CD14-positive monocyte (primary cell): Measurements from ENCODE around the gene DOK6. TPM values are rescaled to one million over a fixed set of nuclear protein-coding genes. Genes with fewer than 3 reads are reported as not detected.

Experiments
- DNase-seq, 3 donors: peaks; one replicate each; pipeline ENCODE4 v3.0.0-alpha.2; 2011 to 2022
- H2AFZ ChIP-seq: 2 replicates; pipeline ENCODE4 v1.6.0; 2012; ENCODE audit warnings: mild to moderate bottlenecking, low read depth, low read length, inconsistent platforms; ENCODE audit not compliant: insufficient read depth, poor library complexity, severe bottlenecking
- H3K27ac ChIP-seq, 2 donors: 1 replicate in 1 of 2; 2 replicates in 1 of 2; pipeline ENCODE4 v1.5.1; 2012 to 2013; ENCODE audit warnings: low read length in 2 of 2, control low read depth in 1 of 2, inconsistent platforms in 1 of 2, low read depth in 1 of 2, mild to moderate bottlenecking in 1 of 2
- H3K27me3 ChIP-seq, 2 donors: one replicate each; pipeline versions ENCODE4 v1.6.0 to v1.6.1; 2011 to 2013; ENCODE audit warnings: low read length in 2 of 2; ENCODE audit not compliant: control insufficient read depth in 2 of 2, insufficient read depth in 2 of 2
- H3K36me3 ChIP-seq, 2 donors: replicated peaks in 1 of 2; 1 replicate in 1 of 2; 2 replicates in 1 of 2; pipeline versions ENCODE4 v1.5.1 to v1.6.1; 2012 to 2013; ENCODE audit warnings: low read length in 2 of 2, control low read depth in 1 of 2, inconsistent platforms in 1 of 2, mild to moderate bottlenecking in 1 of 2; ENCODE audit not compliant: insufficient read depth in 2 of 2, control insufficient read depth in 1 of 2
- H3K4me1 ChIP-seq, 2 donors: 1 replicate in 1 of 2; 2 replicates in 1 of 2; pipeline versions ENCODE4 v1.5.1 to v1.6.1; 2012 to 2013; ENCODE audit warnings: low read length in 2 of 2, control low read depth in 1 of 2, inconsistent platforms in 1 of 2, mild to moderate bottlenecking in 1 of 2, moderate library complexity in 1 of 2; ENCODE audit not compliant: insufficient read depth in 2 of 2, control insufficient read depth in 1 of 2
- H3K4me2 ChIP-seq: replicated peaks from 2 replicates; pipeline ENCODE3; 2012; ENCODE audit warnings: low read length, moderate library complexity, mild to moderate bottlenecking; ENCODE audit not compliant: poor library complexity, severe bottlenecking; ENCODE audit errors: extremely low read depth
- H3K4me3 ChIP-seq, 3 experiments: fragments of 200-600 bp in 1 of 3; sonication (generic) in 1 of 3; replicated peaks in 1 of 3; 1 replicate in 2 of 3; 2 replicates in 1 of 3; pipeline ENCODE4 v1.5.1; 2011 to 2013; ENCODE audit warnings: low read length in 3 of 3, mild to moderate bottlenecking in 3 of 3, control low read depth in 2 of 3, low read depth in 2 of 3, inconsistent platforms in 1 of 3, moderate library complexity in 1 of 3
- H3K79me2 ChIP-seq: 2 replicates; pipeline ENCODE4 v1.6.0; 2012; ENCODE audit warnings: mild to moderate bottlenecking, control low read depth, inconsistent platforms, low read length, moderate library complexity; ENCODE audit not compliant: insufficient read depth
- H3K9ac ChIP-seq: 2 replicates; pipeline ENCODE4 v1.6.0; 2017; ENCODE audit warnings: low read length, mild to moderate bottlenecking; ENCODE audit not compliant: insufficient read depth, poor library complexity, severe bottlenecking
- H3K9me3 ChIP-seq, 2 donors: replicated peaks in 1 of 2; 1 replicate in 1 of 2; 2 replicates in 1 of 2; pipeline versions ENCODE4 v1.5.1 to v1.6.1; 2012 to 2013; ENCODE audit warnings: low read length in 2 of 2, control low read depth in 1 of 2; ENCODE audit not compliant: control insufficient read depth in 1 of 2, insufficient read depth in 1 of 2
- H4K20me1 ChIP-seq: 2 replicates; pipeline ENCODE4 v1.6.0; 2012; ENCODE audit warnings: mild to moderate bottlenecking, low read length, control low read depth, moderate library complexity; ENCODE audit not compliant: insufficient read depth
- H3K27ac Mint-ChIP-seq, 7 donors: one replicate each; pipeline ENCODE4 v1.8.0; 2020; ENCODE audit warnings: mild to moderate bottlenecking in 7 of 7, mixed read lengths in 7 of 7, moderate library complexity in 6 of 7, inconsistent platforms in 2 of 7
- H3K27me3 Mint-ChIP-seq, 3 donors: one replicate each; pipeline ENCODE4 v1.8.0; 2021 to 2022; ENCODE audit warnings: low read depth in 3 of 3, mild to moderate bottlenecking in 3 of 3, mixed read lengths in 3 of 3, moderate library complexity in 3 of 3, inconsistent platforms in 1 of 3
- H3K36me3 Mint-ChIP-seq, 2 donors: one replicate each; pipeline ENCODE4 v1.8.0; 2020; ENCODE audit warnings: mixed read lengths in 2 of 2, inconsistent platforms in 1 of 2, mild to moderate bottlenecking in 1 of 2
- H3K4me1 Mint-ChIP-seq: one replicate; pipeline ENCODE4 v1.8.0; 2020; ENCODE audit warnings: mild to moderate bottlenecking, mixed read lengths
- H3K4me3 Mint-ChIP-seq, 2 donors: one replicate each; pipeline ENCODE4 v1.8.0; 2020; ENCODE audit warnings: mild to moderate bottlenecking in 2 of 2, mixed read lengths in 2 of 2, moderate library complexity in 1 of 2
- H3K9me3 Mint-ChIP-seq, 7 donors: one replicate each; pipeline ENCODE4 v1.8.0; 2020 to 2022; ENCODE audit warnings: mixed read lengths in 7 of 7, mild to moderate bottlenecking in 6 of 7, moderate library complexity in 6 of 7, inconsistent platforms in 2 of 7
- CTCF ChIP-seq: fragments of 200-600 bp; IDR thresholded peaks from one replicate; pipeline ENCODE4 v1.8.0; 2022; ENCODE audit warnings: antibody characterized with exemption, mild to moderate bottlenecking
- whole genome bisulfite sequencing: methylation state at CpG from one replicate; pipeline ENCODE4 v1.1.5; 2013; ENCODE audit warnings: missing lambda C conversion rate; ENCODE audit not compliant: insufficient coverage; 5-methylcytosine and 5-hydroxymethylcytosine counted together
- intact Hi-C, 2 donors: fragments of 100-400 bp; cut with micrococcal nuclease; formaldehyde crosslinking; loops; one replicate each; pipeline versions ENCODE4 v1.15.0 to v1.15.1; 2023
- polyA plus RNA-seq, 3 donors: library from polyadenylated mRNA; depleted of rRNA in 1 of 3; unstranded in 2 of 3; stranded (reverse) in 1 of 3; fragments of 300-500 nt in 2 of 3; fragments of >200 nt in 1 of 3; fragmentation: Illumina TruSeq in 2 of 3; gene quantifications; 1 replicate in 2 of 3; 2 replicates in 1 of 3; pipeline ENCODE4 v1.2.3, GENCODE V29; 2012 to 2021

Gene DOK6
- polyA plus RNA-seq, 3 donors, result not detected

GRCh38 chr18:69674966-69675365 lies 274.3 kb downstream of the DOK6 start:
- Mint-ChIP-seq H3K9me3 (peaks cover 0 to 8% (median 0%) of the 10 kb centered on the region in 7 donors), H3K27me3 (peaks cover 0 to 1% (median 0%) of the 10 kb centered on the region in 3 donors), H3K4me3 (no peak overlapping the region), H3K36me3 (no peaks in the 10 kb centered on the region), H3K4me1 (no peaks in the 10 kb centered on the region), H3K27ac (no peak overlapping the region)
- Histone ChIP-seq H3K4me2 (no peak overlapping the region), H3K27ac (no peak overlapping the region), H3K27me3 (no peaks in the 10 kb centered on the region), H3K4me1 (no peaks in the 10 kb centered on the region), H3K9ac (no peak overlapping the region), H3K36me3 (no peaks in the 10 kb centered on the region), H3K79me2 (no peaks in the 10 kb centered on the region), H2AFZ (no peak overlapping the region), H3K4me3 (no peak overlapping the region), H4K20me1 (no peaks in the 10 kb centered on the region), H3K9me3 (no peaks in the 10 kb centered on the region)
- TF ChIP-seq CTCF, result no peak
- WGBS, result no CpG with 5 or more reads among the region's 2 CpGs
- intact Hi-C loops, result no loop called here
- no peak for DNase-seq

GRCh38 chr18:69677595-69677994 lies 276.9 kb downstream of the DOK6 start:
- Histone ChIP-seq H3K79me2 (no peaks in the 10 kb centered on the region), H3K4me2 (no peak overlapping the region), H3K36me3 (no peaks in the 10 kb centered on the region), H3K27me3 (no peaks in the 10 kb centered on the region), H4K20me1 (no peaks in the 10 kb centered on the region), H3K27ac (no peak overlapping the region), H3K4me3 (no peak overlapping the region), H3K9ac (no peak overlapping the region), H2AFZ (no peak overlapping the region), H3K9me3 (no peaks in the 10 kb centered on the region), H3K4me1 (no peaks in the 10 kb centered on the region)
- intact Hi-C loops, result no loop called here
- Mint-ChIP-seq H3K4me3 (no peak overlapping the region), H3K27me3 (peaks cover 0 to 1% (median 0%) of the 10 kb centered on the region in 3 donors), H3K9me3 (peaks cover 0 to 6% (median 0%) of the 10 kb centered on the region in 7 donors), H3K27ac (no peak overlapping the region), H3K4me1 (no peaks in the 10 kb centered on the region), H3K36me3 (no peaks in the 10 kb centered on the region)
- no peak for TF ChIP-seq CTCF
- 75% methylated on average over 2 of the region's 6 CpGs for WGBS
- DNase-seq, result no peak
